OCI-LY3 (cell line): ENCODE data around the gene KRTAP5-6.

ENCODE experiments used
- CTCF ChIP-seq: fragments of 200-600, 300-600 bp; sonication (generic); IDR thresholded peaks from 2 replicates; pipeline ENCODE4 v1.5.1; 2014; ENCODE audit warnings: antibody characterized with exemption, low read length, low read depth
- EZH2phosphoT487 ChIP-seq: fragments of 200-600 bp; shearing (Covaris generic); IDR thresholded peaks from 2 replicates; pipeline ENCODE4 v1.6.1; 2018; ENCODE audit warnings: antibody characterized with exemption, mixed run types, low read depth

DNA sequence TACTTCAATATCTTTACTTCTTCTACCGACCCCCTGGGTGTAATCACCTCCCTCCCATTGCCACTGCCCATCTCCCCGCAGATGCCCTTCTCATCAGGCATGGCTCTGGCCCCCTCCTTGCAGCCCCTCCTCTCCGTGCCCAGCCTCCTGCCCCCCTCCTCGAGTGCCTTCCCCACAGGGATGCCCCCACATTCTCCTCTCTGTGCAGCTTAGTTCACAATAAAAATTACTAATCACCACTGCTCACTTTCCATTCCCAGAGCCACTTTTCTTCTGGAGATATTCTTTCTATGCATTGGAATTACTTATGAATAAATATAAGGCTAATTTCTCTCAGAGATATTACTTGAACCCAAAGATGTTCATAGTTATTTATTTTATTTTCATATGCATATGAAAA, 31.3 kb downstream of the KRTAP5-6 start:
- TF ChIP-seq CTCF = no peak
- no peak for TF ChIP-seq EZH2phosphoT487
